H1 (cell line): ENCODE results near the gene ICAM2. TPM values are rescaled to one million over a fixed set of nuclear protein-coding genes. Genes with fewer than 3 reads are reported as not detected.

Experiments
- CTCF ChIA-PET: fragments of 300-600 bp; sonication (Branson Sonifier 250); formaldehyde crosslinking; loops from one replicate; lab custom pipeline; 2021; ENCODE audit not compliant: partially characterized antibody; lab: Charles Lee
- POLR2A ChIA-PET: fragments of 300-600 bp; sonication (Branson Sonifier 250); formaldehyde crosslinking; loops from one replicate; lab custom pipeline; 2021; ENCODE audit warnings: inconsistent platforms; ENCODE audit not compliant: partially characterized antibody; lab: Charles Lee
- DNase-seq, 2 experiments: peaks; one replicate each; pipeline versions ENCODE4 v3.0.0 to v3.0.0-alpha.2; 2010 to 2022; ENCODE audit warnings: low spot score in 2 of 2, low read depth in 1 of 2, mixed read lengths in 1 of 2
- FAIRE-seq: peaks from 2 replicates; lab custom pipeline; 2011; peaks lifted over from hg19 to GRCh38; lab: Jason Lieb, UNC
- H2AFZ ChIP-seq: 2 replicates; pipeline ENCODE4 v1.8.1; 2012; ENCODE audit warnings: low read length, inconsistent platforms
- H2AK5ac ChIP-seq: 2 replicates; pipeline ENCODE4 v1.6.1; 2013; ENCODE audit warnings: low read depth, low read length
- H2BK120ac ChIP-seq: replicated peaks from 2 replicates; pipeline ENCODE3; 2013; ENCODE audit warnings: low read depth, low read length, inconsistent platforms
- H2BK12ac ChIP-seq: 2 replicates; pipeline ENCODE4 v1.6.1; 2013; ENCODE audit warnings: low read depth, low read length
- H2BK15ac ChIP-seq: 2 replicates; pipeline ENCODE4 v1.6.1; 2013; ENCODE audit warnings: low read length
- H2BK20ac ChIP-seq: 2 replicates; pipeline ENCODE4 v1.6.1; 2013; ENCODE audit warnings: low read length
- H2BK5ac ChIP-seq: 2 replicates; pipeline ENCODE4 v1.6.1; 2013; ENCODE audit warnings: low read depth, low read length
- H3K14ac ChIP-seq: 2 replicates; pipeline ENCODE4 v1.6.1; 2013; ENCODE audit warnings: inconsistent platforms; ENCODE audit not compliant: insufficient read length
- H3K18ac ChIP-seq: 2 replicates; pipeline ENCODE4 v1.6.1; 2013; ENCODE audit warnings: low read length; ENCODE audit errors: extremely low read depth
- H3K23ac ChIP-seq: 2 replicates; pipeline ENCODE4 v1.6.1; 2013; ENCODE audit warnings: inconsistent platforms; ENCODE audit not compliant: insufficient read length
- H3K23me2 ChIP-seq: 2 replicates; pipeline ENCODE4 v1.6.1; 2013; ENCODE audit warnings: low read depth, low read length
- H3K27ac ChIP-seq: 2 replicates; pipeline ENCODE4 v1.6.1; 2011; ENCODE audit warnings: low read depth, low read length, inconsistent platforms
- H3K27me3 ChIP-seq, 4 experiments: replicated peaks in 1 of 4; 1 replicate in 1 of 4; 2 replicates in 3 of 4; pipeline versions ENCODE4 v1.6.1 to v1.8.1; 2011 to 2013; ENCODE audit warnings: low read length in 3 of 4, mild to moderate bottlenecking in 3 of 4, inconsistent platforms in 2 of 4, mixed read lengths in 2 of 4, moderate library complexity in 1 of 4; ENCODE audit not compliant: control insufficient read depth in 3 of 4, insufficient read depth in 3 of 4; ENCODE audit errors: extremely low read depth in 1 of 4
- H3K36me3 ChIP-seq, 4 experiments: 2 replicates each; pipeline versions ENCODE4 v1.6.1 to v1.8.1; 2011 to 2013; ENCODE audit warnings: mild to moderate bottlenecking in 4 of 4, low read length in 3 of 4, moderate library complexity in 2 of 4, control low read depth in 1 of 4, inconsistent platforms in 1 of 4; ENCODE audit not compliant: insufficient read depth in 4 of 4, control insufficient read depth in 2 of 4
- H3K4ac ChIP-seq: replicated peaks from 2 replicates; pipeline ENCODE3; 2013; ENCODE audit warnings: low read length, low read depth, mixed read lengths, inconsistent platforms; ENCODE audit not compliant: insufficient read length
- H3K4me1 ChIP-seq, 4 experiments: replicated peaks in 1 of 4; 1 replicate in 1 of 4; 2 replicates in 3 of 4; pipeline versions ENCODE4 v1.6.1 to v1.8.1; 2011 to 2013; ENCODE audit warnings: low read length in 3 of 4, inconsistent platforms in 2 of 4, mixed read lengths in 1 of 4; ENCODE audit not compliant: insufficient read depth in 4 of 4, control insufficient read depth in 3 of 4
- H3K4me2 ChIP-seq, 2 experiments: 2 replicates each; pipeline versions ENCODE4 v1.6.1 to v1.8.1; 2011 to 2013; ENCODE audit warnings: low read depth in 2 of 2, low read length in 2 of 2, control low read depth in 1 of 2, inconsistent platforms in 1 of 2, mild to moderate bottlenecking in 1 of 2; ENCODE audit not compliant: insufficient read depth in 1 of 2
- H3K4me3 ChIP-seq, 4 experiments: fragments of 200-600, 300-600 bp in 1 of 4; sonication (generic), shearing (Covaris generic), sonication (Bioruptor Twin) in 1 of 4; 2 replicates each; pipeline versions ENCODE4 v1.5.1 to v1.8.1; 2011 to 2016; ENCODE audit warnings: low read length in 4 of 4, low read depth in 3 of 4, control low read depth in 2 of 4, inconsistent platforms in 2 of 4, mild to moderate bottlenecking in 2 of 4, mixed read lengths in 1 of 4, moderate library complexity in 1 of 4; ENCODE audit not compliant: insufficient read depth in 2 of 4; ENCODE audit errors: extremely low read depth in 1 of 4
- H3K56ac ChIP-seq: replicated peaks from 2 replicates; pipeline ENCODE3; 2013; ENCODE audit warnings: low read depth, mild to moderate bottlenecking, mixed read lengths, low read length, inconsistent platforms; ENCODE audit not compliant: insufficient read length
- H3K79me1 ChIP-seq: 2 replicates; pipeline ENCODE4 v1.6.1; 2013; ENCODE audit warnings: low read depth, low read length, control low read depth
- H3K79me2 ChIP-seq, 2 experiments: 2 replicates each; pipeline versions ENCODE4 v1.6.1 to v1.8.1; 2012 to 2013; ENCODE audit warnings: low read length in 2 of 2, mild to moderate bottlenecking in 2 of 2, inconsistent platforms in 1 of 2; ENCODE audit not compliant: insufficient read depth in 2 of 2, control insufficient read depth in 1 of 2
- H3K9ac ChIP-seq, 4 experiments: replicated peaks in 1 of 4; 1 replicate in 1 of 4; 2 replicates in 3 of 4; pipeline versions ENCODE4 v1.6.1 to v1.8.1; 2011 to 2013; ENCODE audit warnings: low read depth in 3 of 4, low read length in 3 of 4, control low read depth in 2 of 4, mild to moderate bottlenecking in 2 of 4, moderate library complexity in 2 of 4, inconsistent platforms in 1 of 4; ENCODE audit errors: extremely low read depth in 1 of 4
- H3K9me3 ChIP-seq, 2 experiments: 2 replicates each; pipeline versions ENCODE4 v1.6.1 to v1.8.1; 2012 to 2013; ENCODE audit warnings: mild to moderate bottlenecking in 2 of 2, moderate library complexity in 2 of 2, control low read depth in 1 of 2, inconsistent platforms in 1 of 2, low read depth in 1 of 2, low read length in 1 of 2, mixed read lengths in 1 of 2; ENCODE audit not compliant: insufficient read depth in 2 of 2
- H4K20me1 ChIP-seq, 2 experiments: replicated peaks in 1 of 2; 2 replicates each; pipeline versions ENCODE3 to v1.8.1; 2011 to 2013; ENCODE audit warnings: inconsistent platforms in 2 of 2, low read length in 2 of 2, mild to moderate bottlenecking in 1 of 2; ENCODE audit not compliant: insufficient read depth in 2 of 2, control insufficient read depth in 1 of 2
- H4K5ac ChIP-seq: 2 replicates; pipeline ENCODE4 v1.6.1; 2013; ENCODE audit warnings: low read length, low read depth, mixed read lengths, inconsistent platforms; ENCODE audit not compliant: insufficient read length
- H4K8ac ChIP-seq: 2 replicates; pipeline ENCODE4 v1.8.0; 2013; ENCODE audit warnings: mild to moderate bottlenecking, moderate library complexity, low read length, inconsistent platforms; ENCODE audit not compliant: insufficient read depth; ENCODE audit errors: extremely low read depth
- H4K91ac ChIP-seq: replicated peaks from 2 replicates; pipeline ENCODE3; 2013; ENCODE audit warnings: low read length, mixed read lengths, inconsistent platforms; ENCODE audit not compliant: insufficient read length
- CTBP2 ChIP-seq: IDR thresholded peaks from 2 replicates; pipeline ENCODE4 v1.7.0; 2011; ENCODE audit warnings: borderline replicate concordance, mild to moderate bottlenecking, moderate library complexity, mixed read lengths, low read length; ENCODE audit not compliant: insufficient read depth, insufficient read length
- EP300 ChIP-seq, 2 experiments: IDR thresholded peaks; 1 replicate in 1 of 2; 2 replicates in 1 of 2; pipeline ENCODE4 v1.6.1; 2011 to 2012; ENCODE audit warnings: low read depth in 2 of 2, low read length in 2 of 2, mild to moderate bottlenecking in 2 of 2, borderline replicate concordance in 1 of 2, inconsistent platforms in 1 of 2, moderate library complexity in 1 of 2
- HDAC2 ChIP-seq, 2 experiments: fragments of 300-600 bp in 1 of 2; sonication (generic) in 1 of 2; IDR thresholded peaks; 2 replicates each; pipeline ENCODE4 v1.6.1; 2011 to 2012; ENCODE audit warnings: low read depth in 2 of 2, low read length in 2 of 2, mild to moderate bottlenecking in 2 of 2, moderate library complexity in 2 of 2, borderline replicate concordance in 1 of 2, inconsistent platforms in 1 of 2
- KDM4A ChIP-seq: IDR thresholded peaks from one replicate; pipeline ENCODE4 v1.7.1; 2012; ENCODE audit warnings: low read depth, mild to moderate bottlenecking, moderate library complexity, low read length, inconsistent platforms; ENCODE audit not compliant: severe bottlenecking
- POLR2A ChIP-seq, 2 experiments: IDR thresholded peaks; 1 replicate in 1 of 2; 2 replicates in 1 of 2; pipeline ENCODE4 v1.6.1; 2011; ENCODE audit warnings: low read depth in 2 of 2, low read length in 2 of 2, mild to moderate bottlenecking in 2 of 2; ENCODE audit errors: control extremely low read depth in 1 of 2
- RAD21 ChIP-seq, 2 experiments: IDR thresholded peaks in 1 of 2; conservative IDR thresholded peaks in 1 of 2; 2 replicates each; pipeline ENCODE4 v1.6.1; 2011; ENCODE audit warnings: low read depth in 2 of 2, low read length in 2 of 2, improper control_type of control experiment in 1 of 2, inconsistent platforms in 1 of 2, mild to moderate bottlenecking in 1 of 2, moderate library complexity in 1 of 2
- SIN3A ChIP-seq, 2 experiments: IDR thresholded peaks in 1 of 2; conservative IDR thresholded peaks in 1 of 2; 2 replicates each; pipeline ENCODE4 v1.6.1; 2011 to 2012; ENCODE audit warnings: low read length in 2 of 2, improper control_type of control experiment in 1 of 2, low read depth in 1 of 2, mild to moderate bottlenecking in 1 of 2
- SP4 ChIP-seq: IDR thresholded peaks from 2 replicates; pipeline ENCODE4 v1.6.1; 2012; ENCODE audit warnings: low read length, inconsistent platforms
- TAF1 ChIP-seq: IDR thresholded peaks from 2 replicates; pipeline ENCODE4 v1.6.1; 2011; ENCODE audit warnings: mild to moderate bottlenecking, low read depth, low read length
- WGBS, 2 experiments: shearing (Covaris generic) in 1 of 2; methylation state at CpG; one replicate each; pipeline versions ENCODE4 v1.1.6 to v1.1.7; 2013 to 2015; ENCODE audit warnings: low lambda C conversion rate in 2 of 2, mixed read lengths in 2 of 2, inconsistent platforms in 1 of 2, low coverage in 1 of 2, missing lambda C conversion rate in 1 of 2; ENCODE audit not compliant: insufficient replicate concordance in 2 of 2, insufficient coverage in 1 of 2, insufficient read length in 1 of 2; ENCODE audit errors: extremely low coverage in 1 of 2, missing lambda C conversion rate in 1 of 2; 5-methylcytosine and 5-hydroxymethylcytosine counted together
- polyA plus RNA-seq, 7 experiments: library from polyadenylated mRNA; depleted of rRNA in 3 of 7; stranded (reverse) in 5 of 7; unstranded in 2 of 7; fragments of >200 nt in 5 of 7; fragments of 200-250 nt in 2 of 7; gene quantifications; 1 replicate in 5 of 7; 2 replicates in 1 of 7; 4 replicates in 1 of 7; pipeline versions ENCODE4 v1.2.1 to v1.2.3, GENCODE V29; 2011 to 2013; ENCODE audit warnings: missing spikeins in 2 of 7, mixed read lengths in 2 of 7
- total RNA-seq: library from RNA; stranded (reverse); fragmentation: NEBNext Ultra II Directional; extraction: Animal tissue kit (Norgen Biotek cat#: 25700); gene quantifications from 2 replicates; pipeline ENCODE4 v1.2.1, GENCODE V29; 2021
- TF ChIP-seq, protein P1 (sequence below): IDR thresholded peaks from 2 replicates; pipeline ENCODE4 v1.6.1; 2012; ENCODE audit warnings: inconsistent platforms

The ICAM2 gene
- total and polyA plus RNA-seq, 2 of the 8 experiments (the other 6 are each of a cell fraction or from before 2014, with no cell fraction given) = 0.45 to 0.63 TPM

GRCh38 chr17:64008346-64008745, 12.1 kb downstream of the ICAM2 start:
- no peak for DNase-seq
- 95% methylated on average over 5 of the region's 5 CpGs; no CpG with 5 or more reads in 1 of the 2 experiments for WGBS, 2 experiments
- Histone ChIP-seq H3K23me2 (no peaks in the 10 kb centered on the region), H2AFZ (no peak overlapping the region), H2BK120ac (no peak overlapping the region), H3K4me1 (peaks cover 0 to 10% (median 5%) of the 10 kb centered on the region in 4 experiments; a peak in 4 of 7 replicates), H2BK20ac (no peak overlapping the region), H2BK5ac (no peak overlapping the region), H3K79me1 (no peaks in the 10 kb centered on the region), H3K56ac (no peak overlapping the region), H3K4me2 (no peak overlapping the region), H3K79me2 (no peaks in the 10 kb centered on the region), H2BK12ac (no peak overlapping the region), H3K9ac (no peak overlapping the region), H3K36me3 (no peaks in the 10 kb centered on the region), H3K4me3 (no peak overlapping the region), H3K4ac (no peak overlapping the region), H4K5ac (no peak overlapping the region), H3K27ac (no peak overlapping the region), H3K27me3 (no peaks in the 10 kb centered on the region), H4K20me1 (no peaks in the 10 kb centered on the region), H3K23ac (no peak overlapping the region), H2BK15ac (no peak overlapping the region), H3K9me3 (no peaks in the 10 kb centered on the region), H3K14ac (no peak overlapping the region), H4K91ac (no peak overlapping the region), H2AK5ac (no peak overlapping the region), H4K8ac (no peak overlapping the region), H3K18ac (no peak overlapping the region)
- ChIA-PET CTCF (interaction anchor here (0.5 to 3.4 kb wide), 4 partner anchors 9 to 34 kb away, joined by 3 to 15 read pairs (median 6); no protein-coding TSS in a partner anchor), POLR2A (no interaction called here)
- no peak for FAIRE-seq
- TF ChIP-seq TAF1 (no peak), SIN3A (conservative IDR thresholded peaks at IDR 0.05 in 1 of 2, IDR thresholded peaks at IDR 0.05 in 1 of 2; ENCODE audit: low read depth in 1 of 2, low read length in 2 of 2) (no peak), CTBP2 (no peak), EP300 (IDR thresholded peaks at IDR 0.05; ENCODE audit: borderline replicate concordance in 1 of 2, low read depth in 2 of 2, low read length in 2 of 2) (no peak), POLR2A (IDR thresholded peaks at IDR 0.05; ENCODE audit: control extremely low read depth in 1 of 2, low read depth in 2 of 2, low read length in 2 of 2) (no peak), KDM4A (no peak), HDAC2 (IDR thresholded peaks at IDR 0.05; ENCODE audit: borderline replicate concordance in 1 of 2, low read depth in 2 of 2, low read length in 2 of 2) (no peak), SP4 (no peak), RAD21 (IDR thresholded peaks at IDR 0.05 in 1 of 2, conservative IDR thresholded peaks at IDR 0.05 in 1 of 2; ENCODE audit: low read depth in 2 of 2, low read length in 2 of 2) (no peak)
- TF ChIP-seq, protein P1, sequence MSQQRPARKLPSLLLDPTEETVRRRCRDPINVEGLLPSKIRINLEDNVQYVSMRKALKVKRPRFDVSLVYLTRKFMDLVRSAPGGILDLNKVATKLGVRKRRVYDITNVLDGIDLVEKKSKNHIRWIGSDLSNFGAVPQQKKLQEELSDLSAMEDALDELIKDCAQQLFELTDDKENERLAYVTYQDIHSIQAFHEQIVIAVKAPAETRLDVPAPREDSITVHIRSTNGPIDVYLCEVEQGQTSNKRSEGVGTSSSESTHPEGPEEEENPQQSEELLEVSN = no peak
